Stimulated activated CD4-positive, alpha-beta T cell treated with anti-CD3 and anti-CD28 coated beads, Interleukin-12 subunit alpha, Interleukin-12 subunit beta, amount 100 ng/mL, for 48 hours (primary cell): ENCODE data around the gene RAB7B.
"Not testable (repeated sequence)": the region's sequence is repeated elsewhere in the genome, so short reads cannot be mapped to it uniquely, and the experiment has no call there.

Source experiments
- DNase-seq, 3 donors: peaks; one replicate each; pipeline ENCODE4 v3.0.0-alpha.2; 2020; ENCODE audit warnings: low read depth in 2 of 3, low spot score in 1 of 3

Gene RAB7B

GRCh38 chr1:206002871-206003801 lies at the start of gene RAB7B:
Gene RAB7B (minus strand): TSS chr1:206003395. CDS start chr1:205994135, 9,260 bp downstream.
- no peak for DNase-seq

- not testable (repeated sequence) for DNase-seq
These were observed 49.2 kb upstream of the RAB7B start for GRCh38 chr1:206052231-206052865.

GRCh38 chr1:206050655-206051235 lies 47.5 kb upstream of the RAB7B start:
- peak; percentile 21 to 47 (median 45) for DNase-seq

- no peak for DNase-seq
These were observed 46.9 kb upstream of the RAB7B start for GRCh38 chr1:206049919-206050600.

GRCh38 chr1:206049293-206049692 lies 46.1 kb upstream of the RAB7B start:
- no peak for DNase-seq

- DNase-seq: no peak
These were observed 45.4 kb upstream of the RAB7B start for GRCh38 chr1:206048582-206048981.

- no peak for DNase-seq
These were observed 44.1 kb upstream of the RAB7B start for GRCh38 chr1:206047271-206047670.

- DNase-seq: no peak
These were observed 38.4 kb upstream of the RAB7B start for GRCh38 chr1:206041640-206042039.

- no peak for DNase-seq
These were observed 37.1 kb upstream of the RAB7B start for GRCh38 chr1:206040328-206040727.

GRCh38 chr1:206039046-206039973 lies 36.1 kb upstream of the RAB7B start:
- no peak for DNase-seq

GRCh38 chr1:206037581-206037980 lies 34.4 kb upstream of the RAB7B start:
- no peak for DNase-seq

GRCh38 chr1:206036663-206037455 lies 33.7 kb upstream of the RAB7B start:
- DNase-seq: no peak

- DNase-seq: no peak
These were observed 31.8 kb upstream of the RAB7B start for GRCh38 chr1:206035027-206035426.

- DNase-seq: no peak
These were observed 29.4 kb upstream of the RAB7B start for GRCh38 chr1:206032380-206033140.

- peak; percentile 47 to 63 (median 55) for DNase-seq
These were observed 27.5 kb upstream of the RAB7B start for GRCh38 chr1:206030714-206031113.

GRCh38 chr1:206030191-206030590 lies 27.0 kb upstream of the RAB7B start:
- no peak for DNase-seq

- no peak for DNase-seq
These were observed 26.3 kb upstream of the RAB7B start for GRCh38 chr1:206029484-206029883.

GRCh38 chr1:206025283-206025820 lies 22.2 kb upstream of the RAB7B start:
- no peak for DNase-seq
